ENCODE data around the gene CRB2.

DNA sequence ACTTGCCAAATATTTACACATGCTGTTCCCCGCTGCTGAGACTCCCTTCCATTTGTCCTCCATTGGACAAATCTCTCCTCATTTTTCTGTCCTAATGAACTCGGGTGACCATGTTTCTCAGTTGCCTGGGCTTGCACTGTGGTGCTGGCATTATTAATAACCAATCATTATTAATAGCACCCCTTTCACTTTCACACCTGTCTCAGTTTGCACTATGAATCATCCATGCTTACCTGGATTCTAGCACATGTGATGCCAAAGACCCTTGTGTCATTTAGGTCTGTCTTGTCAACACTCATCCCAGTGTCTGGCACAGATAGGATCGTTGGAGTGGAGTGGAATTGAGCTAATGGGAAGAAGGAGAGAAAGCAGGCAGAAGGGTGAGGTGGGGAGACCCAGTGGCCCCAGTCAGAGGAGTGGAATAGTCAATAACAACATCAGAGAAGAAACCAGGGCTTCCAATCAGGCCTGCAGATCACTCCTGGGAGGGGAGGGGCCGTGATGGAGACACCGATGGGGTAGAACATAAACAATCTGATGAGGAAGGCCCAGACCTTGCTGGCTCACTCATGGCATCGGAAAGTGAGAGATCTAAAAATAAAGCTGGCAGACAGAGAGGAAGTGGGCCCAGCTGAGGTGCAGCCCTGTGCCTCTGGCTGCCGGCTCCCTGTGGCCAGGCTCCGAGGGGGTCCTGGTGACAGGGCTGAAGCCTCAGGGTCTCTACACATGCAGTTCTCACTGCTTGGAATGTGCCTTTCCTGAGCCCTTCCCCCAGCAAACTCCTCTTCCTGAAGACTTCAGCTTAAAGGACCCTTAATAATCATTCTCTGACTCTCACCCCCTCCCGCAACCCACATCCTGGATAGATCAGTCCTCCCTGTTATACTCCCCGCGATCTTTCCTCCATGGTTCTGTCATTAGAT, 33.5 kb upstream of the CRB2 start:
- TF ChIP-seq, protein P1, sequence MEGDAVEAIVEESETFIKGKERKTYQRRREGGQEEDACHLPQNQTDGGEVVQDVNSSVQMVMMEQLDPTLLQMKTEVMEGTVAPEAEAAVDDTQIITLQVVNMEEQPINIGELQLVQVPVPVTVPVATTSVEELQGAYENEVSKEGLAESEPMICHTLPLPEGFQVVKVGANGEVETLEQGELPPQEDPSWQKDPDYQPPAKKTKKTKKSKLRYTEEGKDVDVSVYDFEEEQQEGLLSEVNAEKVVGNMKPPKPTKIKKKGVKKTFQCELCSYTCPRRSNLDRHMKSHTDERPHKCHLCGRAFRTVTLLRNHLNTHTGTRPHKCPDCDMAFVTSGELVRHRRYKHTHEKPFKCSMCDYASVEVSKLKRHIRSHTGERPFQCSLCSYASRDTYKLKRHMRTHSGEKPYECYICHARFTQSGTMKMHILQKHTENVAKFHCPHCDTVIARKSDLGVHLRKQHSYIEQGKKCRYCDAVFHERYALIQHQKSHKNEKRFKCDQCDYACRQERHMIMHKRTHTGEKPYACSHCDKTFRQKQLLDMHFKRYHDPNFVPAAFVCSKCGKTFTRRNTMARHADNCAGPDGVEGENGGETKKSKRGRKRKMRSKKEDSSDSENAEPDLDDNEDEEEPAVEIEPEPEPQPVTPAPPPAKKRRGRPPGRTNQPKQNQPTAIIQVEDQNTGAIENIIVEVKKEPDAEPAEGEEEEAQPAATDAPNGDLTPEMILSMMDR (IDR thresholded peaks at IDR 0.05; ENCODE audit: low read length): no peak
- TF ChIP-seq EZH2phosphoT487 (IDR thresholded peaks at IDR 0.05; ENCODE audit: low read length) (no peak), EZH2 (optimal IDR thresholded peaks at IDR 0.05; ENCODE audit: low read depth, low read length) (no peak)

Data from MM.1S (cell line).